HG02852 (cell line): Measurements from ENCODE around the gene TMSB4Y.

Experiments used
- ATAC-seq: cut with Tn5 transposase; IDR thresholded peaks from one replicate; pipeline ENCODE4 v1.9.1; 2021; ENCODE audit warnings: mild to moderate bottlenecking, moderate library complexity; ENCODE audit not compliant: unreplicated experiment

The TMSB4Y gene

GRCh38 chrY:13703568-13703968, at the start of gene TMSB4Y:
Gene TMSB4Y, plus strand, starts transcription at chrY:13703899.
- no peak for ATAC-seq

GRCh38 chrY:13664162-13664561, 39.5 kb upstream of the TMSB4Y start:
- no peak for ATAC-seq

GRCh38 chrY:13671122-13671521, 32.6 kb upstream of the TMSB4Y start:
- ATAC-seq = no peak

GRCh38 chrY:13702276-13702675, 1.4 kb upstream of the TMSB4Y start:
- ATAC-seq = no peak

GRCh38 chrY:13704121-13704930, 627 bp downstream of the TMSB4Y start:
- ATAC-seq = no peak

GRCh38 chrY:13705197-13705596, 1.5 kb downstream of the TMSB4Y start:
- ATAC-seq = no peak

GRCh38 chrY:13708038-13708437, 4.3 kb downstream of the TMSB4Y start:
- no peak for ATAC-seq

- ATAC-seq = no peak
These were observed 15.3 kb downstream of the TMSB4Y start for GRCh38 chrY:13718996-13719395.

GRCh38 chrY:13729517-13729916, 25.8 kb downstream of the TMSB4Y start:
- no peak for ATAC-seq

GRCh38 chrY:13738618-13739017, 34.9 kb downstream of the TMSB4Y start:
- no peak for ATAC-seq

GRCh38 chrY:13751289-13752071, 47.8 kb downstream of the TMSB4Y start:
- ATAC-seq = no peak

GRCh38 chrY:13754661-13755060, 51.0 kb downstream of the TMSB4Y start:
- no peak for ATAC-seq
